GM21447 (cell line): ENCODE results near the gene TCF7L1.
"Not testable (repeated sequence)": the region's sequence is repeated elsewhere in the genome, so short reads cannot be mapped to it uniquely, and the experiment has no call there.

Experiments used
- ATAC-seq: cut with Tn5 transposase; IDR thresholded peaks from one replicate; pipeline ENCODE4 v1.9.1; 2021; ENCODE audit not compliant: unreplicated experiment

The TCF7L1 gene

GRCh38 chr2:85131116-85131515, 2.1 kb upstream of the TCF7L1 start:
- ATAC-seq: no peak

GRCh38 chr2:85132397-85132796, 795 bp upstream of the TCF7L1 start:
- no peak for ATAC-seq

- ATAC-seq: no peak
Measured at GRCh38 chr2:85133751-85134254, 611 bp downstream of the TCF7L1 start.

GRCh38 chr2:85134255-85134895, 1.2 kb downstream of the TCF7L1 start:
- no peak for ATAC-seq

GRCh38 chr2:85134896-85135659, 1.9 kb downstream of the TCF7L1 start:
- no peak for ATAC-seq

- ATAC-seq: no peak
Measured at GRCh38 chr2:85135660-85135914, 2.4 kb downstream of the TCF7L1 start.

GRCh38 chr2:85137156-85137555, 4.0 kb downstream of the TCF7L1 start:
- no peak for ATAC-seq

GRCh38 chr2:85143463-85144082, 10.4 kb downstream of the TCF7L1 start:
- ATAC-seq: no peak

- ATAC-seq: no peak
Measured at GRCh38 chr2:85145116-85145820, 12.1 kb downstream of the TCF7L1 start.

- ATAC-seq: no peak
Measured at GRCh38 chr2:85148190-85148589, 15.0 kb downstream of the TCF7L1 start.

- no peak for ATAC-seq
Measured at GRCh38 chr2:85151026-85151425, 17.8 kb downstream of the TCF7L1 start.

GRCh38 chr2:85152895-85153294, 19.7 kb downstream of the TCF7L1 start:
- no peak for ATAC-seq

GRCh38 chr2:85154048-85154753, 21.0 kb downstream of the TCF7L1 start:
- ATAC-seq: no peak

- ATAC-seq: not testable (repeated sequence)
Measured at GRCh38 chr2:85155082-85155481, 21.9 kb downstream of the TCF7L1 start.

GRCh38 chr2:85156153-85156552, 23.0 kb downstream of the TCF7L1 start:
- ATAC-seq: no peak

- no peak for ATAC-seq
Measured at GRCh38 chr2:85156619-85157018, 23.4 kb downstream of the TCF7L1 start.

- no peak for ATAC-seq
Measured at GRCh38 chr2:85157345-85157744, 24.2 kb downstream of the TCF7L1 start.

GRCh38 chr2:85158559-85159273, 25.5 kb downstream of the TCF7L1 start:
- no peak for ATAC-seq

- ATAC-seq: no peak
Measured at GRCh38 chr2:85159589-85159988, 26.4 kb downstream of the TCF7L1 start.
